ENCODE results near the gene ZSWIM3. TPM values are rescaled to one million over a fixed set of nuclear protein-coding genes. Genes with fewer than 3 reads are reported as not detected.

ZSWIM3 gene
- total RNA-seq, 2 donors from 2014 or later = 0.89 to 1.2 TPM

- no peaks in the 10 kb centered on the region for H3K36me3 Mint-ChIP-seq (ENCODE audit: low read depth)
- H3K4me1 Mint-ChIP-seq = peaks cover 20% of the 10 kb centered on the region
- no peak for ATAC-seq
- peak overlapping the region; percentile 47 for H3K4me3 Mint-ChIP-seq
- H3K27me3 Mint-ChIP-seq = no peaks in the 10 kb centered on the region
- peak overlapping the region; percentile 53 for H3K27ac Mint-ChIP-seq
- no peaks in the 10 kb centered on the region for H3K9me3 ChIP-seq (ENCODE audit: control insufficient read depth, low read length, poor library complexity, severe bottlenecking)
- DNase-seq = no peak
Observed at GRCh38 chr20:45835825-45836224, 21.6 kb upstream of the ZSWIM3 start.

- ATAC-seq (no peak), DNase-seq (no peak)
- H3K36me3 Mint-ChIP-seq (ENCODE audit: low read depth) = no peaks in the 10 kb centered on the region
- H3K27me3 Mint-ChIP-seq = no peaks in the 10 kb centered on the region
- no peak overlapping the region for H3K4me3 Mint-ChIP-seq
- no peaks in the 10 kb centered on the region for H3K9me3 ChIP-seq (ENCODE audit: control insufficient read depth, low read length, poor library complexity, severe bottlenecking)
- peaks cover 20% of the 10 kb centered on the region for H3K4me1 Mint-ChIP-seq
- H3K27ac Mint-ChIP-seq = no peak overlapping the region
Observed at GRCh38 chr20:45836841-45837240, 20.6 kb upstream of the ZSWIM3 start.

- H3K9me3 ChIP-seq (ENCODE audit: control insufficient read depth, low read length, poor library complexity, severe bottlenecking) = no peaks in the 10 kb centered on the region
- H3K27me3 Mint-ChIP-seq = no peaks in the 10 kb centered on the region
- H3K4me1 Mint-ChIP-seq = peaks cover 2% of the 10 kb centered on the region
- no peak for DNase-seq
- ATAC-seq = no peak
- peaks cover 5% of the 10 kb centered on the region for H3K36me3 Mint-ChIP-seq (ENCODE audit: low read depth)
- no peak overlapping the region for H3K4me3 Mint-ChIP-seq
- no peak overlapping the region for H3K27ac Mint-ChIP-seq
Observed at GRCh38 chr20:45840700-45841198, 16.7 kb upstream of the ZSWIM3 start.

- Mint-ChIP-seq H3K4me1 (peaks cover 2% of the 10 kb centered on the region), H3K27me3 (no peaks in the 10 kb centered on the region), H3K27ac (no peak overlapping the region), H3K4me3 (no peak overlapping the region), H3K36me3 (ENCODE audit: low read depth) (peaks cover 5% of the 10 kb centered on the region)
- no peaks in the 10 kb centered on the region for H3K9me3 ChIP-seq (ENCODE audit: control insufficient read depth, low read length, poor library complexity, severe bottlenecking)
- DNase-seq (no peak), ATAC-seq (no peak)
Observed at GRCh38 chr20:45841407-45842129, 15.8 kb upstream of the ZSWIM3 start.

- no peak overlapping the region for H3K4me3 Mint-ChIP-seq
- no peaks in the 10 kb centered on the region for H3K27me3 Mint-ChIP-seq
- no peaks in the 10 kb centered on the region for H3K9me3 ChIP-seq (ENCODE audit: control insufficient read depth, low read length, poor library complexity, severe bottlenecking)
- ATAC-seq (peak; percentile 40), DNase-seq (no peak)
- peaks cover 2% of the 10 kb centered on the region for H3K4me1 Mint-ChIP-seq
- no peak overlapping the region for H3K27ac Mint-ChIP-seq
- H3K36me3 Mint-ChIP-seq (ENCODE audit: low read depth) = peaks cover 5% of the 10 kb centered on the region
Observed at GRCh38 chr20:45842169-45842812, 15.1 kb upstream of the ZSWIM3 start.

- H3K27ac Mint-ChIP-seq = no peak overlapping the region
- peaks cover 2% of the 10 kb centered on the region for H3K4me1 Mint-ChIP-seq
- H3K27me3 Mint-ChIP-seq = no peaks in the 10 kb centered on the region
- H3K36me3 Mint-ChIP-seq (ENCODE audit: low read depth) = peaks cover 5% of the 10 kb centered on the region
- H3K4me3 Mint-ChIP-seq = no peak overlapping the region
- DNase-seq = no peak
- H3K9me3 ChIP-seq (ENCODE audit: control insufficient read depth, low read length, poor library complexity, severe bottlenecking) = no peaks in the 10 kb centered on the region
- ATAC-seq = no peak
Observed at GRCh38 chr20:45843506-45843905, 13.9 kb upstream of the ZSWIM3 start.

- no peaks in the 10 kb centered on the region for H3K9me3 ChIP-seq (ENCODE audit: control insufficient read depth, low read length, poor library complexity, severe bottlenecking)
- DNase-seq = no peak
- Mint-ChIP-seq H3K4me3 (no peak overlapping the region), H3K4me1 (peaks cover 2% of the 10 kb centered on the region), H3K27me3 (no peaks in the 10 kb centered on the region), H3K27ac (no peak overlapping the region), H3K36me3 (ENCODE audit: low read depth) (peaks cover 5% of the 10 kb centered on the region)
- ATAC-seq = no peak
Observed at GRCh38 chr20:45845452-45845851, 12.0 kb upstream of the ZSWIM3 start.

GRCh38 chr20:45848421-45848820 is 9.0 kb upstream of the ZSWIM3 start:
- H3K27ac Mint-ChIP-seq = no peak overlapping the region

GRCh38 chr20:45848969-45849582 is 8.3 kb upstream of the ZSWIM3 start:
- Mint-ChIP-seq H3K36me3 (ENCODE audit: low read depth) (peaks cover 5% of the 10 kb centered on the region), H3K4me3 (no peak overlapping the region), H3K27ac (peak overlapping the region; percentile 69), H3K4me1 (peaks cover 4% of the 10 kb centered on the region), H3K27me3 (no peaks in the 10 kb centered on the region)
- no peaks in the 10 kb centered on the region for H3K9me3 ChIP-seq (ENCODE audit: control insufficient read depth, low read length, poor library complexity, severe bottlenecking)
- DNase-seq (no peak), ATAC-seq (no peak)

More at GRCh38 chr20:45848421-45848820, 9.0 kb upstream of the ZSWIM3 start:
- H3K4me3 Mint-ChIP-seq = no peak overlapping the region
- H3K27me3 Mint-ChIP-seq = no peaks in the 10 kb centered on the region
- DNase-seq = no peak
- H3K36me3 Mint-ChIP-seq (ENCODE audit: low read depth) = peaks cover 5% of the 10 kb centered on the region
- ATAC-seq = no peak
- no peaks in the 10 kb centered on the region for H3K9me3 ChIP-seq (ENCODE audit: control insufficient read depth, low read length, poor library complexity, severe bottlenecking)
- peaks cover 3% of the 10 kb centered on the region for H3K4me1 Mint-ChIP-seq

- Mint-ChIP-seq H3K27ac (peak overlapping the region; percentile 69), H3K27me3 (no peaks in the 10 kb centered on the region), H3K4me1 (peaks cover 8% of the 10 kb centered on the region), H3K36me3 (ENCODE audit: low read depth) (no peaks in the 10 kb centered on the region), H3K4me3 (no peak overlapping the region)
- DNase-seq (no peak), ATAC-seq (no peak)
- no peaks in the 10 kb centered on the region for H3K9me3 ChIP-seq (ENCODE audit: control insufficient read depth, low read length, poor library complexity, severe bottlenecking)
Observed at GRCh38 chr20:45850238-45850637, 7.2 kb upstream of the ZSWIM3 start.

GRCh38 chr20:45850926-45851325 is 6.5 kb upstream of the ZSWIM3 start:
- Mint-ChIP-seq H3K4me1 (peaks cover 10% of the 10 kb centered on the region), H3K27me3 (no peaks in the 10 kb centered on the region), H3K4me3 (no peak overlapping the region), H3K36me3 (ENCODE audit: low read depth) (no peaks in the 10 kb centered on the region), H3K27ac (no peak overlapping the region)
- no peaks in the 10 kb centered on the region for H3K9me3 ChIP-seq (ENCODE audit: control insufficient read depth, low read length, poor library complexity, severe bottlenecking)
- DNase-seq (no peak), ATAC-seq (no peak)

- peaks cover 14% of the 10 kb centered on the region for H3K4me1 Mint-ChIP-seq
- no peaks in the 10 kb centered on the region for H3K27me3 Mint-ChIP-seq
- no peaks in the 10 kb centered on the region for H3K9me3 ChIP-seq (ENCODE audit: control insufficient read depth, low read length, poor library complexity, severe bottlenecking)
- H3K27ac Mint-ChIP-seq = no peak overlapping the region
- ATAC-seq = no peak
- no peak overlapping the region for H3K4me3 Mint-ChIP-seq
- DNase-seq = no peak
- no peaks in the 10 kb centered on the region for H3K36me3 Mint-ChIP-seq (ENCODE audit: low read depth)
Observed at GRCh38 chr20:45851501-45851900, 5.9 kb upstream of the ZSWIM3 start.

- H3K9me3 ChIP-seq (ENCODE audit: control insufficient read depth, low read length, poor library complexity, severe bottlenecking) = no peaks in the 10 kb centered on the region
- Mint-ChIP-seq H3K36me3 (ENCODE audit: low read depth) (no peaks in the 10 kb centered on the region), H3K27ac (no peak overlapping the region), H3K4me3 (no peak overlapping the region), H3K4me1 (peaks cover 17% of the 10 kb centered on the region), H3K27me3 (no peaks in the 10 kb centered on the region)
- DNase-seq (no peak), ATAC-seq (no peak)
Observed at GRCh38 chr20:45852326-45852725, 5.1 kb upstream of the ZSWIM3 start.

All from T-helper 17 cell (primary cell).